Stimulated activated CD4-positive, alpha-beta T cell treated with anti-CD3 and anti-CD28 coated beads, Interleukin-4, amount 100 ng/mL, for 1 hour (primary cell): Measurements from ENCODE around the gene PLP2.
"Not testable (repeated sequence)": the region's sequence is repeated elsewhere in the genome, so short reads cannot be mapped to it uniquely, and the experiment has no call there.

Experiments used
- DNase-seq: peaks from one replicate; pipeline ENCODE4 v3.0.0-alpha.2; 2020

The PLP2 gene, protein sequence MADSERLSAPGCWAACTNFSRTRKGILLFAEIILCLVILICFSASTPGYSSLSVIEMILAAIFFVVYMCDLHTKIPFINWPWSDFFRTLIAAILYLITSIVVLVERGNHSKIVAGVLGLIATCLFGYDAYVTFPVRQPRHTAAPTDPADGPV

DNA sequence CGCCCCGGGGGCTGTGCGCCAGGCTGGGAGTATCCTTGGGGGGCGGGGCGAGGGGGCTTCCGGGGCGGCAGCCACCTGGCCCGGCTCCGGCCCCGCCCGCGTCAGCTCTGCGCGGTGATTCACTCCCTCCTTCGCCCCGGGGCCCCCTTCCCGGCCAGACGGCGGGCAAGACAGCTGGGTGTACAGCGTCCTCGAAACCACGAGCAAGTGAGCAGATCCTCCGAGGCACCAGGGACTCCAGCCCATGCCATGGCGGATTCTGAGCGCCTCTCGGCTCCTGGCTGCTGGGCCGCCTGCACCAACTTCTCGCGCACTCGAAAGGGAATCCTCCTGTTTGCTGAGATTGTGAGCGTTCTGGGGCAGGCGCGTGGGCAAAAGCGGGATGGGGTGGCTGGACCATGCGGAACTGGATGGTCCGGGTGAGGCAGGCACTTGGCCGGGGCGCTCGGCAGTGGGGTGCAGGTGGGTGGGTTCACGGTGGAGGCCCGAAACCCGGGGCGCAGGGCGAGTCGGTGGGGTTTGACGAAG lies at the start of gene PLP2:
Gene PLP2 (plus strand): TSS at position 147 of the 528 bp plus-strand sequence. CDS start 103 bp downstream, at position 250.
- peak; percentile 71 for DNase-seq

DNA sequence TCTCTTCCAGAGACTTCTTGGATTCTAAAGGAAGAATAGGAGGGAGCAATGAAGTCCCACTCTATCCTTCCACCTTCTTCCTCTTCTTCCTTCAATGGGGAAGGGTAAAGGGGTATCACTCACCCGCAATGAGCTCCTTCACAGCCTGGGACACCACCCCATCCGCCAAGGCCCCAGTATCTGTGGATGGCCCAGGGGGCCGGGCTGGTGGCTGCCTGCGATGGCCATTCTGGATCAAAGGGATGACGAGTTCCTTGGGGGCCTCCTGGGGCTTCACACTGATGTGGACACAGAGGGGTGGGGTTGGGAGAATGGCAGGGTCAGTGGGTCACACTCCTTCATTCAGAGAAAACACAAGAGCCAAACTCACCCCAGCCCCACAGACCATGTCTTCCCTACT lies 49.2 kb upstream of the PLP2 start:
- DNase-seq, result no peak

DNA sequence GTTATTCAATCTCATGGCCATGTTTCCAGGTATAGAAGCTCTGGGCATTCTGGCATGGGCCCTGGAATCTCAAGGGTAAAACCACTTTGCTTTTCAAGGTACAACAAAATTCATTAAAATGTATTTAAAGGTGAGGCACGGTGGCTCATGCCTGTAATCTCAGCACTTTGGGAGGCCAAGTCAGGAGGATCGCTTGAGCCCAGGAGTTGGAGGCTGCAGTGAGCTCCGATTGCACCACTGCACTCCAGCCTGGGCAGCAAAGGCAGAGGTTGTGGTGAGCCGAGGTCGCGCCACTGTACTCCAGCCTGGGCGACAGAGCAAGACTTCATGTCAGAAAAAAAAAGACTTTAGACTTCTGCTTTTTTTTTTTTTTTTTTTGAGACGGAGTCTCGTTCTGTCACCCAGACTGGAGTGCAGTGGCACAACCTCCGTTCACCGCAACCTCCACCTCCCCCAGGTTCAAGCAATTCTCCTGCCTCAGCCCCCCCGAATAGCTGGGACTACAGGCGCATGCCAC lies 43.9 kb upstream of the PLP2 start:
- DNase-seq, result not testable (repeated sequence)

DNA sequence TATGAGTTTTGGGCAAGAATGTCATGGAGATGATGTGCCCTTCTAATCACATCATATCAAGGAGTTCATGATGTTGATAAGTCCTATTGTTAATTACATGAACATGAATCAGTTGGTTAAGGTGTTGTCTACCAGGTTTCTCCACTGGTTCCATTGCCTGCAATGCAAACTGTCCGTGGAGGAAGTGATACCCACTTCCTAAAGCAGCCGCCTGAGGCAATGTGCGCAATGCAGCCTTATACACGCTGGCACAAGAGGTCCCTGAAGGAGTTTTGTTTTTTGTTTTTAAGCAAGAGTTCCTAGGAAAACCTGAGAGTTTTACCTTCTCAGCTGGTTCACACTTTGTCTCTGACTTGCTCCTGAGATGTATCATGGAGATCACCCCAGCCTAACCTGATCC lies 42.3 kb upstream of the PLP2 start:
- no peak for DNase-seq

DNA sequence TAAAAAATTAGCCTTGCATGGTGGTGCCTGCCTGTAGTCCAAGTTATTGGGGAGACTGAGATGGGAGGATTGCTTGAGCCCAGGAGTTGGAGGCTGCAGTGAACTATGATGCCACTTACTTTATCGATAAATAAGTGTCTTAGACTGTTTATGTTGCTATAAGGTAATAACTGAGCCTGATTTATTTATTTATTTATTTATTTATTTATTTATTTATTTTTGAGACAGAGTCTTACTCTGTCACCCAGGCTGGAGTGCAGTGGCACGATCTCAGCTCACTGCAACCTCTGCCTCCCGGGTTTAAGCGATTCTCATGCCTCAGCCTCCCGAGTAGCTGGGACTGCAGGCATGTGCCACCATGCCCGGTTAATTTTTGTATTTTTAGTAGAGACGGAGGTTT lies 39.4 kb upstream of the PLP2 start:
- not testable (repeated sequence) for DNase-seq

DNA sequence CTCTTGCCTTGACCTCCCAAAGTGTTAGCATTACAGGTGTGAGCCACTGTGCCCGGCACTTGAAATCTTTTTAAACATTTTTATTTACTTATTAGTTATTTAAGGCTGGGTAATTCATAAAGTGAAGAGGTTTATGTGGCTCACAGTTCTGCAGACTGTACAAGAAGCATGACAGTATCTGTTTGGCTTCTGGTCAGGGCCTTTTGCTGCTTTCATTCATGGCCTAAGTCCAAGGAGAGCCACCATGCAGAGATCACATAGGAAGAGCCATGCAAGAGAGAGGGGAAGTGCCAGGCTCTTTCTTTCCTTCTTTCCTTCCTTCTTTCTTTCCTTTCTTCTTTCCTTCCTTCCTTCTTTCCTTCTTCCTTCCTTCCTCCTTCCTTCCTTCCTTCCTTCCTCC lies 37.9 kb upstream of the PLP2 start:
- no peak for DNase-seq

DNA sequence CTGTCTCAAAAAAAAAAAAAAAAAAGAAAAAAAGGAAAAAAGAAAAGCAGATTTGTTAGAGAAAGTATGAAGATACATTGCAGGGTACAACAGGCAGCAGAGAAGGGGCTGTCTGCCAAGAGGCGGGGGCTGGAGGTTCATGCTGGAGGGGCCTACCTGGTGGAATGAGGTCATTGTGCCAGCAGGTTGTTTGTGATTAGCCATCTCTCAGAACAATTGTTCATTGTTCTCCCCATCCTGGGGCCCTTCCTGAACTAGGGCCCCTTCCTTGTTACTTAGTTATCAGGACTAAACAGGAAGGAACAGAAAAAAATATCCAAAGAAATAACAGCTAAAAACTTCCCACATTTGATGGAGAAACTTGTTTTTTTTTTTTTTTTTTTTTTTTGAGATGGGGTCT lies 34.2 kb upstream of the PLP2 start:
- DNase-seq, result no peak

DNA sequence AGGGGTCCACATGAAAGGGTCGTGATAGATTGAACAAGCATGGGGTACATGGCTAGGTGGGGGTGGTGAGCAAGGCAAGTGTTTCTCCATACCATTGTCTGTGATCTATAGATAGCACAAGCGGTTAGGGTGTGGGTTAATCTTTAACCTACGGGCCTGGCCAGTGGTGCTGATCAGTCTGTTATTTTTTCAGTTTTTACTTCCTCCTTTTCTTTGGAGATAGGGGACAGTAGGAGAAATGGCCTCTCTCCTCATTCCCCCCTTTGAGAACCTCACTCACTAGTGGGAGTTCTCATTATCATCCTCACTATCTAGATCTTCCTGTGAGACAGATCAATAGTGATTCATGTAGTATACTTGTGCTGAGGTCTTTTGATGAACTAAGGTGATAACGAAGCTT lies 32.0 kb upstream of the PLP2 start:
- DNase-seq, result no peak

DNA sequence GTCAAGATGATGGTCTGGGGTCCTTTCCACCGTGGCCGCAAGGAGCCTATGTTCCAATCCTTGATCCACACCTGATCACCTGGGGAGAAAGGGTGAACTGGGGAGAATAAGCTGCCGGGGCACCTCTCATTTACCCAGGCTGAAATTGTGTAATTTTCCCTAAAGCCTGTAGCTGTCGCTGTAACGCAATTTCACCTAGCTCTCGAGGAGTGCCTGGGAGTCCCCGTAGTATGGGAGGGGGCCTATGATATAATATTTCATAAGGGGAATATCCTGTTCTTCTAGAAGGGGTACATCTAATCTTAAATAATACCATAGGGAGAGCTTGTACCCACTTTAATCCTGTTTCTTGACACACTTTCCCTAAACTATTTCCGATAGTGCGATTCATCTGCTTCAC lies 29.4 kb upstream of the PLP2 start:
- DNase-seq, result not testable (repeated sequence)

DNA sequence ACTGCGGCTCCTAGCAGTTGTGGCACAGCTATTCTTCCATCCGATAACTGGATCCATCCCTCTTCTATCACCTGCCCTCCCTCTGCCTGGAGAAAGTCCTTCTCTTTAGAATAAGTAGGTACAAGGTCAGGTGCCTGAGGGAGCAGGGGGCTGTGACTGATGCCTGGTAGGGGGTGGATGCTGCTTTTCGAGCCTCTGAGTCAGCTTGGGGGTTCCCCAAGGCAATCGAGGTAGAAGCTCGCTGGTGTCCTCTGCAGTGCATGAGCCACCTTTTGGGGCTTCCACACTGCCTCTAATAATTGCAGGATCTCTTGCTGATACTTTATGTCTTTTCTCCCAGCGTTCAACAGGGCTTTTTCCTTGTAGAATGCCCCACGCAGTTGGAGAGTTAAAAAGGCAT lies 28.5 kb upstream of the PLP2 start:
- peak; percentile 20 for DNase-seq

DNA sequence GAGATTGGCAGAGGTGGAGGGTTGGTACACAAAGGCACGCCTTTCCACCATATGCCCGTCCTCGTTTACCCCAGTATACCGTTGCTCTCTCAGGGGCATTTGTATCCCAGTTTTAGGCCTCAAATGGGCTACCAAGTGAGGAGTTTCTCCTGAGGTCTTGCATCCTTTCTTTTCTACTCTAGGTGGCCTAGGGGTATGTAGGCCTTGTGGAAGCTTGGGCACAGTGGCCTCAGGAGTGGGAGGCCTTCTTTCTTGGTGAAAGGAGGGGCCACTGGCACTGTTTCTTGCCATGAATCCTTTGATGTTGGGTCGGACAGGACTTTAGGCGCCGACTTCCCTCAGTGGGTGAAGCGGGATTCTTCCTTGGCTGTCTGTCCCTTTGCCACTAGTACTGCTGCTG lies 24.4 kb upstream of the PLP2 start:
- no peak for DNase-seq

DNA sequence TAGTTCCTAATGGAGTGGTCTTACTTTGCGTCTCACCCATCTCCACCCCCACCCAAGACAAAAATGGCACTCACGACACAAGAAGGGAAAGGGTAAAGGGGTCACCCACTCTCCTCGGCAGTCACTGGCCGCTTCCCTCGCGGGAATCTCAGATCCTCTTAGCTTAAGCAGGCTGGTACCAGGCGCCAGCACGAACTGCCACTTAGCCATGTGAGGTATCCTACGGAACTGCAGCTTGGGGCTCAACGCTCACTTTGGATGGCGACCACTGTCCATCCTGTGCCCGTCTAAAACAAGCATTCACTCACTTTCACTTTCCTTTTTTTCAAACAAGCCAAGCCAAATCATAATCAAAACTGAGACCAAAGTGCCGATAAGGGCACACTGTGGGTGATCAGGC lies 23.8 kb upstream of the PLP2 start:
- no peak for DNase-seq

DNA sequence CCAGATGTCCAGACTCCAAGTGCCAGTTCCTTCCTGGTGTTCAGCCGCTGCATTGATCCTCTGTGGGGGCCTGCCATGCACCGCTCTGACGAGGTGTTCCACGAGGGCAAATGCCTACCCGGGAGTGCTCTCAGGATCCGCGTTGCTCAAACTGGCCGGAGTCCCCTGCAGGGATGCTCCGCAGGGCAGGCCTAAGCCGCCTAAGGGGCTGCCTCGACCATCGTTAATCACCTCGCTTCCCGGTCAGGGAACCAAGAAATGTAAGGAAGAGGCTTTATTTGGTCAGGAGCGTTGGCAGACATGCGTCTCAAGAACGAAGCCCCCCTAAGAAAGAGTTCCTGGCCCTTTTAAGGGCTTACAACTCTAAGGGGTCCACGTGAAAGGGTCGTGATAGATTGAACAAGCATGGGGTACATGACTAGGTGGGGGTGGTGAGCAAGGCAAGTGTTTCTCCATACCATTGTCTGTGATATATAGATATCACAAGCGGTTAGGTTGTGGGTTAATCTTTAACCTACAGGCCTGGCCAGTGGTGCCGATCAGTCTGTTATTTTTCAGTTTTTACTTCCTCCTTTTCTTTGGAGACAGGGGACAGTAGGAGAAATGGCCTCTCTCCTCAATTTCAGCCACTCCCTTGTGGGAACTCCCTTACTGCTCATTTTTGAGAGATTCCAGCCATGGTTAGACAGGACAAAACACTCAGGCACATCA lies 23.2 kb upstream of the PLP2 start:
- DNase-seq, result not testable (repeated sequence)

DNA sequence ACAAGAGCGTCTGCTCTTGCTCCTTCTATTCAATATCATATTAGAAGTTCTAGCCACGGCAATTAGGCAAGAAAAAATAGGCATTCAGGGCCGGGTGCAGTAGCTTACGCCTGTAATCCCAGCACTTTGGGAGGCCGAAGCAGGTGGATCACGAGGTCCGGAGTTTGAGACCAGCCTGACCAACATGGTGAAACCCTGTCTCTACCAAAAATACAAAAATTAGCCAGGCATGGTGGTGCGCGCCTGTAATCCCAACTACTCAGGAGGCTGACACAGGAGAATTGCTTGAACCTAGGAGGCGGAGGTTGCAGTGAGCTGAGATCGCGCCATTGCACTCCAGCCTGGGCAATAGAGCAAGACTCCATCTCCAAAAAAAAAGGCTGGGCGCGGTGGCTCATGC lies 22.4 kb upstream of the PLP2 start:
- not testable (repeated sequence) for DNase-seq

DNA sequence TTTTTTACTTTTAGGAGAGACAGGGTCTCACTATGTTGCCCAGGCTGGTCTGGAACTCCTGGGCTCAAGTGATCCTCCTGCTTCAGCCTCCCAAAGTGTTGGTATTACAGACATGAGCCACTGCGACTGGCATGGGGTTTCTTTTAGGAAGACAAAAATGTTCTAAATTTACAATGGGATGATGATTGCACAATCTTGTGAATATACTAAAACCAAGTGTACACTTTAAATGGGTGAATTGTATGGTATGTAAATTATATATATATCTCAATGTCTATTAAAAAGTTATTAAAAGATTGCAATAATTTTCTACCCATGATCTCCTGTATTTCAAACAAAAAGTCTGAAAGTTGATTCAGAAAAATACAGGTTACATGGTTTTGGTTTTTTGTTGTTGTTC lies 18.2 kb upstream of the PLP2 start:
- no peak for DNase-seq

DNA sequence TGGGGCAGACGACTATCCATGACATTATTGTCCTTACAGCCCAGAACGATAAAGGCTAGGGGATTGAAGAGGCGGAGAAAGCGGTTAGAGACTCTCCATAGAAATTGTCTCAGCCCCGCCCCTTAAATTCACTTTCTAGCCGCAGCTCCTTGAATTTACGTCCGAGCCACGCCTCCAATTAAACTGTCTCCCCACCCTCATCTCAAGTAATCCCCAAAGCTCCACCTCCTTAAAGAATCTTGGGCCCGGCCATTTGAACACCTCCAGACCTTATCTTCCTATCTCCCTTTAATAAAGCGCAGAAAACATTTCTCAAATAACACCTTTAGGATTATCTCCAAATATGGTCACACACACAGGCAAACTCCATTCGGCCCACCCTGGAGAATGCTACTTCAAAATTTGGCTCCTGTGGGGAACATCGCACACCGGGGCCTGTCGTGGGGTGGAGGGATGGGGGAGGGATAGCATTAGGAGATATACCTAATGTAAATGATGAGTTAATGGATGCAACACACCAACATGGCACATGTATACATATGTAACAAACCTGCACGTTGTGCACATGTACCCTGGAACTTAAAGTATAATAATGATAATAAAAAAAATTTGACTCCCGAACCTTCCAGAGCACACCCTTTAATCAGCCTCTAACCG lies 16.3 kb upstream of the PLP2 start:
- DNase-seq, result peak; percentile 18

DNA sequence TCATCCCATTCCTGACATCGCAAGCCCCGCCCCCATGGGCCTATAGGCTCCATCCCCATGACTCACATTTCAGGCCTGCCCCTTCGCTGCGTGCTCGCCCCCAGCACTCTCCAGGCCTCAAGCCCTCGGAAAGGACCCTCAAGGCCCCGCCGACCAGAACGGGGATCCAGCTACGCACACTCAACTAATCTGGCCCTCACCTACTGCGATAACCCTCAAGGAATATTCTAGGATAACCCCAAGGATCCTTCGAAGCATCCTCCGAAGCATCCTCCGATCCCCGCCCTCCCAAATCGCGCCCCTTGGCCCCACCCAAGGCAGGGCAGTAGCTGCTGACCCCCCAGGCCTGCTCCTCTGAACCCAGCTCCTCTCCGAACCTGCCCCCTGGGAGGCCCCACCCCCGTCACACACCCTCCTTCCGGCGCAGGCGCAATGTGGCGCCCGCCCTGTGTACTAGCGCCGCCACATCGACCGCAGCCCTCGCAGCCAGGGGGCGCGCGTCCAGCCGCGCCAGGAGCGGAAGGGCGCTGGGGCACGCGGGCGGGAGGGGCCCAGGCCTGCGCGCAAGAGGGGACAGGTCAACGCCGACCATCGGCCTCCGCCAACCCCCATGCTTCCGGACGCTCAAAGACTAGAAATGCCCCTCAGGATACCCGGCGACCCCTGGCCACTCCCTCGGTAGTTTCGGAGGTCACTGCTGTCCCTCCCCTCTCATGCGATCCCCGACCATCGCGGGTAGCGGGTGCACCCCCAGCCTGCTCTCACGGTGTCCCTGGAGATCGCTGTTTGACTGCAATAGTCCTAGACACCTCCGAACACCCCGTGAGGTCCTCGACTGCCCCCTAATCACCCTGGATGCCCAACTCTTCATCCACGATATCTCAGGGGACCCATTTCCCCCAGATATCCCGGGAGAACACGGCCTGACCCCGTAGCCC lies 15.5 kb upstream of the PLP2 start:
- DNase-seq, result peak; percentile 82

DNA sequence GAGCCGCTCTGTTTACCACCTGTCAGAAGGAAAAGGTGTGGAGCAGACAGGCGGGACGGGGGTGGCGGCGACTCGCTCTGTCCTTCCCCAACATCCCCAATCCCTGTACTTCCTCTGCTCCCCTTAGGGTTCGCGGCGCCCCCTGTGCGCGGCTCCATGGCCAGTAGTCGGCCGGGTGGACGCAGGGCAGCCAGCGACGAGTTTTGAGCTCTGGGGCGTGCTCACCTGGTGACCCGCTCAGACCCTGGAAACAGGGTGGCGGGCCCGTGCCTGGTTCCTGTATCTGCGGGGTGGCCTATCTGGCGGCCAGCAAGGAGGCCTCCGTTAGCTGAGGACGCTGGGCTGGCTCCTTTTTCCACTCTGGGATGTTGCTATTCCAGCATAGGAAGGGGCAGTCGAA lies 14.5 kb upstream of the PLP2 start:
- no peak for DNase-seq

DNA sequence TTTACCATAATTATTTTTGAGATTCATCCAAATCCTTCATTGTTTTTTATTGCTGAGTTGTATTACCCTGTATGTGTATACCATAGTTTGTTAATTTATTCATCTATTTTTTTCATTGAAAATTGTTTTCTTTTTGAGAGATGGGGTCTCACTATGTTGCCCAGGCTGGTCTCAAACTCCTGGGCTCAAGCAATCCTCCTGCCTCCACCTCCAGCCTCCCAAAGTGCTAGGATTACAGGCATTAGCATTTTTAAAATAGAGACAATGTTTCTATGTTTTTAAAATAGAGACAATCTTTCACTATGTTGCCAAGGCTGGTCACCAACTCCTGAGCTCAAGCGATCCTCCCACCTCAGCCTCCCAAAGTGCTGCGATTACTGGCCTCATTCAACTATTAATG lies 10.8 kb upstream of the PLP2 start:
- DNase-seq, result no peak

DNA sequence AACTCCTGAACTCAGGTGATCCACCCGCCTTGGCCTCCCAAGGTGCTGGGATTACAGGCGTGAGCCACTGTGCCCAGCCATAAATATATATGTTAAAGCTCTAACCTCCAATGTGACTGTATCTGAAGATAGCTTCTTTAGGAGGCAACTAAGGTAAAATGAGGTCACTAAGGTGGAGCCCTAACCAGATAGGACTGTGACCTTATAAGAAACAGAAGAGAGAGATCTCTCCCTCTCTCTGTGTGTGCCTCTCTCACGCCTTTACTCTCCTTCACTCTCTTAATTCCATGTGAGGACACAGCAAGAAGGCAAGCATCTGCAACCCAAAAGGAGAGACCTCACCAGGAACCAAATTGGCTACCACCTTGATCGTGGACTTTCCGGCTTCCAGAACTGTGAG lies 10.1 kb upstream of the PLP2 start:
- no peak for DNase-seq

DNA sequence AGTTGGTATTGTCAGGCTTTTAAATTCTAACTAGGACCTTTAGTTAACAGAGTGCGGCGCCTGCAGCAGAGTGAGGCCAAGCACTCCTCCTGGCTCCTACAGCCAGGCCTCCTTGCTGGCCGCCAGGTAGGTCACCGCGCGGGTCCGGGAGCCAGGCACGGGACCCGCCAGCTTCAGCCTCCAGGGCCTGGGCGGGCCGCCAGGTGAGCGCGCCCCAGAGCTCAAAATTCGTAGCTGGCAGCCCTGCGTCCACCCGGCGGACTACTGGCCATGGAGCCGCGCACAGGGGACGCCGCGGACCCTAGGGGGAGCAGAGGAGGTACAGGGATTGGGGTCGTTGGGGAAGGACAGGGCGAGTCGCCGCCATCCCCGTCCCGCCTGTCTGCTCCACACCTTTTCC lies 9.1 kb upstream of the PLP2 start, which contains the start of gene MAGIX:
Gene MAGIX (plus strand): TSS at position 139 of the 400 bp plus-strand sequence. CDS start 132 bp downstream, at position 271.
- no peak for DNase-seq

DNA sequence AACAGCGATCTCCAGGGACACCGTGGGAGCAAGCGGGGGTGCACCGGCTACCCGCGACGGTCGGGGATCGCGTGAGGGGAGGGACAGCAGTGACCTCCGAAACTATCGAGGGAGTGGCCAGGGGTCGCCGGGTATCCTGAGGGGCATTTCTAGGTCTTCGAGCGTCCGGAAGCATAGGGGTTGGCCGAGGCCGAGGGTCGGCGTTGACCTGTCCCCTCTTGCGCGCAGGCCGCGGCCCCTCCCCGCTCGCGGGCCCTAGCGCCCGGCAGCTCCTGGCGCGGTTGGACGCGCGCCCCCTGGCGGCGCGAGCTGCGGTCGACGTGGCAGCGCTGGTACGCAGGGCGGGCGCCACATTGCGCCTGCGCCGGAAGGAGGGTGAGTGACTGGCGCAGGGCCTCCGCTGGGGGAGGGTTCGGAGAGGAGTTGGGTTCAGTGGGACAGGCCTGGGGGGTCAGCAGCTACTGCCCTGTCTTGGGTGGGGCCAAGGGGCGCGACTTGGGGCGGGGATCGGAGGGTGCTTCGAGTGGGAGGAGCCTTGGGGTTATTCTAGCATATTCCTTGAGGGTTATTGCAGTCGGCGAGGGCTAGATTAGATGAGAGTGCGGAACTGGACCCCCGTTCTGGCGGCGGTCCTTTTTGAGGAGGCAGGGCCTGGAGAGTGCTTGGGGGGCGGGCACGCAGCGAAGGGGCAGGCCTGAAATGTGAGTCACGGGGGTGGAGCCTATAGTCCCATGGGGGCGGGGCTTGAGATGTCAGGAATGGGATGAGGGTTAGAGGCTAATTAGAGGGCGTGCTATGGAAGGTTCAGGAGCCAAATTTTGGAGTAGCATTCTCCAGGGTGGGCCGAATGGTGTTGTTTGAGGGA lies 7.9 kb upstream of the PLP2 start:
- DNase-seq, result peak; percentile 78
